Trophoblast cell (in vitro differentiated cells and primary cell): ENCODE measurements around the gene ATP2B3. TPM values are rescaled to one million over a fixed set of nuclear protein-coding genes. Genes with fewer than 3 reads are reported as not detected.
A peak's percentile ranks its signal among the peaks of the same experiment; 100 is the strongest.

Experiments
- DNase-seq, 2 donors: peaks; one replicate each; pipeline ENCODE4 v3.0.0-alpha.2; 2016
- H2AFZ ChIP-seq: 2 replicates; pipeline ENCODE4 v1.6.1; 2013; ENCODE audit warnings: low read length, moderate library complexity, mild to moderate bottlenecking; ENCODE audit not compliant: insufficient read depth, poor library complexity
- H2AK5ac ChIP-seq: 2 replicates; pipeline ENCODE4 v1.6.1; 2013; ENCODE audit warnings: mild to moderate bottlenecking, low read length
- H2BK120ac ChIP-seq: 2 replicates; pipeline ENCODE4 v1.6.1; 2013; ENCODE audit warnings: low read length, mild to moderate bottlenecking, moderate library complexity; ENCODE audit not compliant: insufficient read depth, poor library complexity
- H2BK12ac ChIP-seq: 2 replicates; pipeline ENCODE4 v1.6.1; 2013; ENCODE audit warnings: mild to moderate bottlenecking, low read length, moderate library complexity
- H2BK5ac ChIP-seq: 2 replicates; pipeline ENCODE4 v1.6.1; 2013; ENCODE audit warnings: low read length, low read depth, moderate library complexity, mild to moderate bottlenecking; ENCODE audit not compliant: poor library complexity
- H3K14ac ChIP-seq: 2 replicates; pipeline ENCODE4 v1.6.1; 2013; ENCODE audit warnings: mild to moderate bottlenecking, low read length
- H3K18ac ChIP-seq: 2 replicates; pipeline ENCODE4 v1.6.1; 2013; ENCODE audit warnings: mild to moderate bottlenecking, low read length
- H3K23ac ChIP-seq: 2 replicates; pipeline ENCODE4 v1.6.1; 2013; ENCODE audit warnings: low read length
- H3K27ac ChIP-seq: 2 replicates; pipeline ENCODE4 v1.5.1; 2013; ENCODE audit warnings: low read depth, mild to moderate bottlenecking, inconsistent platforms, low read length, moderate library complexity
- H3K27me3 ChIP-seq: 2 replicates; pipeline ENCODE4 v1.6.1; 2013; ENCODE audit warnings: inconsistent platforms, mild to moderate bottlenecking, low read length, moderate library complexity; ENCODE audit not compliant: insufficient read depth
- H3K36me3 ChIP-seq, 2 experiments: 1 replicate in 1 of 2; 2 replicates in 1 of 2; pipeline ENCODE4 v1.6.1; 2013; ENCODE audit warnings: low read length in 2 of 2, mild to moderate bottlenecking in 2 of 2, moderate library complexity in 1 of 2; ENCODE audit not compliant: insufficient read depth in 2 of 2, control insufficient read depth in 1 of 2
- H3K4ac ChIP-seq: 2 replicates; pipeline ENCODE4 v1.6.1; 2013; ENCODE audit warnings: low read depth, mild to moderate bottlenecking, low read length, moderate library complexity
- H3K4me1 ChIP-seq, 2 experiments: 1 replicate in 1 of 2; 2 replicates in 1 of 2; pipeline ENCODE4 v1.6.1; 2013; ENCODE audit warnings: low read length in 2 of 2, mild to moderate bottlenecking in 2 of 2, moderate library complexity in 1 of 2; ENCODE audit not compliant: insufficient read depth in 2 of 2, control insufficient read depth in 1 of 2
- H3K4me2 ChIP-seq: 2 replicates; pipeline ENCODE4 v1.6.1; 2013; ENCODE audit warnings: inconsistent platforms, mild to moderate bottlenecking, low read length, moderate library complexity
- H3K4me3 ChIP-seq: 2 replicates; pipeline ENCODE4 v1.5.1; 2013; ENCODE audit warnings: mild to moderate bottlenecking, low read depth, low read length, inconsistent platforms
- H3K79me1 ChIP-seq: one replicate; pipeline ENCODE4 v1.6.1; 2013; ENCODE audit warnings: low read length
- H3K79me2 ChIP-seq: 2 replicates; pipeline ENCODE4 v1.6.1; 2013; ENCODE audit warnings: low read length, mild to moderate bottlenecking; ENCODE audit not compliant: control insufficient read depth, insufficient read depth, poor library complexity
- H3K9ac ChIP-seq: 2 replicates; pipeline ENCODE4 v1.6.1; 2013; ENCODE audit warnings: mild to moderate bottlenecking, low read length
- H3K9me3 ChIP-seq: 2 replicates; pipeline ENCODE4 v1.6.1; 2013; ENCODE audit warnings: low read depth, mild to moderate bottlenecking, control low read depth, inconsistent platforms, low read length; ENCODE audit not compliant: insufficient read depth
- H4K12ac ChIP-seq: 2 replicates; pipeline ENCODE4 v1.6.1; 2013; ENCODE audit warnings: low read depth, mild to moderate bottlenecking, low read length, moderate library complexity
- H4K8ac ChIP-seq: 2 replicates; pipeline ENCODE4 v1.6.1; 2013; ENCODE audit warnings: low read depth, mild to moderate bottlenecking, low read length, moderate library complexity
- H4K91ac ChIP-seq: one replicate; pipeline ENCODE4 v1.6.1; 2013; ENCODE audit warnings: low read depth, mild to moderate bottlenecking, low read length, moderate library complexity
- WGBS: extraction: QIAGEN DNeasy Blood & Tissue Kit; methylation state at CpG from one replicate; pipeline ENCODE4 v1.1.7; 2013; ENCODE audit warnings: missing lambda C conversion rate; ENCODE audit not compliant: insufficient read length, insufficient coverage; ENCODE audit errors: extremely low coverage; 5-methylcytosine and 5-hydroxymethylcytosine counted together
- polyA plus RNA-seq: library from polyadenylated mRNA; stranded (reverse); fragments of 200-250 nt; gene quantifications from 2 replicates; pipeline ENCODE4 v1.2.3, GENCODE V29; 2013

The ATP2B3 gene
- polyA plus RNA-seq = 2.6 and 2.8 TPM in 2 replicates

DNA sequence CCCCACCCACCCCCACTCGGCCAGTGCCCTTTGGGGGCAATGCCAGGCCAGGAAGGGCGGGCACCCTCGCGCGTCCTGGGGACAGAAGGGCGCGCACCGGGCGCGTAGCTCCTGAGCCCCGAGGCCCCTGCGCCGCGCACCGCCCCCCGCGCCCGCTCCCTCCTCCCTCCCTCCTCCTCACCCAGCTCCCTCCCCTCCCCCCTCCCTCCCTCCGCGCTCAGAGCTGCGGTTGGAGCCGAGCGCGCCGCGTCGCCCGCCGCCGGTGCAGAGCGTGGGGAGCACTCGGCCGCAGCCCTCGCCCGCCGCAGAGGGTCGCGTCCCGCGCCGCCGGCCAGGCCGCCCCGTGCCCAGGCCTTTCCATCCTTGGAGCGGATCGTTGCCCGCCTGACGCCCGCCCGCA, at the start of gene ATP2B3:
ATP2B3 (plus strand) TSS at position 220 of the 400 bp plus-strand sequence. CDS start 18,606 bp downstream, outside the sequence.
- H3K36me3 ChIP-seq = no peaks in the 10 kb centered on the region
- H4K91ac ChIP-seq = no peak within 1 kb of the TSS
- H3K4me2 ChIP-seq = no peak within 1 kb of the TSS
- no peak within 1 kb of the TSS for H3K14ac ChIP-seq
- no peak within 1 kb of the TSS for H3K27ac ChIP-seq
- no peak within 1 kb of the TSS for H3K4me3 ChIP-seq
- H2AK5ac ChIP-seq = no peak within 1 kb of the TSS
- no peak within 1 kb of the TSS for H3K4ac ChIP-seq
- H3K27me3 ChIP-seq = peaks cover 9% of the 10 kb centered on the region
- H4K8ac ChIP-seq = no peak within 1 kb of the TSS
- no peaks in the 10 kb centered on the region for H3K4me1 ChIP-seq
- no peak within 1 kb of the TSS for H2AFZ ChIP-seq
- H2BK5ac ChIP-seq = no peak within 1 kb of the TSS
- H4K12ac ChIP-seq = no peak within 1 kb of the TSS
- H3K9ac ChIP-seq = no peak within 1 kb of the TSS
- no peak within 1 kb of the TSS for H2BK120ac ChIP-seq
- no CpG with 5 or more reads among the region's 50 CpGs for WGBS
- DNase-seq = no peak
- H3K9me3 ChIP-seq = peaks cover 2% of the 10 kb centered on the region
- no peak within 1 kb of the TSS for H3K23ac ChIP-seq
- no peaks in the 10 kb centered on the region for H3K79me2 ChIP-seq
- H2BK12ac ChIP-seq = no peak within 1 kb of the TSS
- H3K18ac ChIP-seq = no peak within 1 kb of the TSS
- H3K79me1 ChIP-seq = no peaks in the 10 kb centered on the region

DNA sequence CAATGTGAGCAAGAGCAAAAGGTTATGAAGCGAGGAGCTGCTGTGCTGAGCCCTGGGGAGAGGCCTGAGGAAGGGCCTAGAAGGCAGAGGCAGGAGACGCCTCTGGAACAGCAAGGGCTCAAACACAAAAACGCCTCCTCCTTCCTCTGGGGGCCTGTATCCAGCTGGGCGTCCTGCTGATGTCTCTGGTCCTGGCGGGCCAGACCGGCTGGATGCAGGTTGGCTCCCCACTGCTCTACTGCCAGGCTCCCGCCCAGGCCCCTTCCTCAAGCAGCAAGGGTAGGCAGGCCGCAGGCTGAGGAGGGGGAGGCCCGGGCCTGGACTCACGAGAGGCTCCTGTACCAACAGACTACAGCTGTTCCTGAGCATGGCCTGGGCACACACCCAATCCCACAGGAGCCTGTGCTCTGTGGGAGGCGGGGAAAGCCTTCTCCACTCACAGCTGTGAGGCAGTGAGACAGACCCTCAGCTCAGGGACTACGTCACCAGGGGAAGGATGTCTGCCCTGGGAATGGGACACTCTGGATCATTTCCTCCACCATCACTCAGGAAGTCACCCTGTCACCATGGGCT, 49.3 kb upstream of the ATP2B3 start:
- H4K91ac ChIP-seq = no peak overlapping the region
- H2BK12ac ChIP-seq = no peak overlapping the region
- H3K18ac ChIP-seq = no peak overlapping the region
- H3K4me1 ChIP-seq = peaks cover 6 to 7% of the 10 kb centered on the region in 2 experiments
- no peak overlapping the region for H3K14ac ChIP-seq
- H3K9me3 ChIP-seq = no peaks in the 10 kb centered on the region
- no peak overlapping the region for H3K23ac ChIP-seq
- H3K27me3 ChIP-seq = no peaks in the 10 kb centered on the region
- WGBS = no CpG with 5 or more reads among the region's 12 CpGs
- no peaks in the 10 kb centered on the region for H3K79me2 ChIP-seq
- H4K8ac ChIP-seq = no peak overlapping the region
- no peak overlapping the region for H2BK120ac ChIP-seq
- H3K4ac ChIP-seq = no peak overlapping the region
- H2AFZ ChIP-seq = no peak overlapping the region
- no peak overlapping the region for H4K12ac ChIP-seq
- peaks cover 2 to 5% of the 10 kb centered on the region in 2 experiments for H3K36me3 ChIP-seq
- no peak overlapping the region for H3K9ac ChIP-seq
- no peak overlapping the region for H3K27ac ChIP-seq
- H2BK5ac ChIP-seq = no peak overlapping the region
- no peak for DNase-seq
- H3K79me1 ChIP-seq = peaks cover 8% of the 10 kb centered on the region
- no peak overlapping the region for H3K4me3 ChIP-seq
- no peak overlapping the region for H2AK5ac ChIP-seq
- no peak overlapping the region for H3K4me2 ChIP-seq

DNA sequence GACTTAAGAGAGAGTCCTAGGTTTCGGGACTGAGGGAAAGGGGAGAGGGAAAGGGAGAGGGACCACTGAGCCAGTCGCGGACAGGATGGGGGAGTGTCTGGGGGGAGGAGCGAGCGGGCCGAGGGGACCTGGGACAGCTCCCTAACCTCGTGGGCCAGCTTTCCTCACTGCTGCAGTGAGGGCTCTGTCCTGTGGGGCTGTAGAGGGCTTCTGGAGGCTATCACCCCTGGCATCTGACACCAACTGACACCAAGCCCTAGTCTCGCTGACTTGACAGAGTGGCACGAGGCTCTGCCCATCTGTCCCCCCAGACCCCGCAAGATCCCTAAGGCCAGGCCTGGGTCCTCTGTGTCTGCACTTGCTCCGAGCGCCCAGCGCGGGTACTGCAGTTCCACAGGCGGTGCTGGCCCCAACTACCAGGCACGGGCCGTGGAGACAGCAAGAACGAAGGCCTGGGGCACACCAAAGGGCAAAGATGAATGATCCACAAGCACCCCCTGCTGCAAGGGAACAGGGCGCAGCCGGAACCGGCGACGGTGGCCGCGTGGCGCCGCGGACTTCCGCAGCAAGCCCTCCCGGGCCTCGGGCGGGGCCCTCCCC, 47.5 kb upstream of the ATP2B3 start:
- Histone ChIP-seq H3K23ac (no peak overlapping the region), H2AFZ (peak overlapping the region; percentile 59), H3K9ac (peak overlapping the region; percentile 75), H3K79me1 (peaks cover 12% of the 10 kb centered on the region), H3K9me3 (no peaks in the 10 kb centered on the region), H3K18ac (peak overlapping the region; percentile 50), H3K27ac (no peak overlapping the region), H4K12ac (peak overlapping the region; percentile 43), H3K4me3 (peak overlapping the region; percentile 85), H3K36me3 (peaks cover 0 to 5% of the 10 kb centered on the region in 2 experiments), H3K79me2 (no peaks in the 10 kb centered on the region), H3K4ac (peak overlapping the region; percentile 51), H3K4me1 (peaks cover 9 to 10% of the 10 kb centered on the region in 2 experiments), H2AK5ac (no peak overlapping the region), H3K14ac (no peak overlapping the region), H4K91ac (no peak overlapping the region), H2BK120ac (no peak overlapping the region), H3K27me3 (no peaks in the 10 kb centered on the region), H2BK5ac (no peak overlapping the region), H3K4me2 (peak overlapping the region; percentile 98), H4K8ac (peak overlapping the region; percentile 59), H2BK12ac (no peak overlapping the region)
- no peak for DNase-seq
- no CpG with 5 or more reads among the region's 32 CpGs for whole genome bisulfite sequencing

DNA sequence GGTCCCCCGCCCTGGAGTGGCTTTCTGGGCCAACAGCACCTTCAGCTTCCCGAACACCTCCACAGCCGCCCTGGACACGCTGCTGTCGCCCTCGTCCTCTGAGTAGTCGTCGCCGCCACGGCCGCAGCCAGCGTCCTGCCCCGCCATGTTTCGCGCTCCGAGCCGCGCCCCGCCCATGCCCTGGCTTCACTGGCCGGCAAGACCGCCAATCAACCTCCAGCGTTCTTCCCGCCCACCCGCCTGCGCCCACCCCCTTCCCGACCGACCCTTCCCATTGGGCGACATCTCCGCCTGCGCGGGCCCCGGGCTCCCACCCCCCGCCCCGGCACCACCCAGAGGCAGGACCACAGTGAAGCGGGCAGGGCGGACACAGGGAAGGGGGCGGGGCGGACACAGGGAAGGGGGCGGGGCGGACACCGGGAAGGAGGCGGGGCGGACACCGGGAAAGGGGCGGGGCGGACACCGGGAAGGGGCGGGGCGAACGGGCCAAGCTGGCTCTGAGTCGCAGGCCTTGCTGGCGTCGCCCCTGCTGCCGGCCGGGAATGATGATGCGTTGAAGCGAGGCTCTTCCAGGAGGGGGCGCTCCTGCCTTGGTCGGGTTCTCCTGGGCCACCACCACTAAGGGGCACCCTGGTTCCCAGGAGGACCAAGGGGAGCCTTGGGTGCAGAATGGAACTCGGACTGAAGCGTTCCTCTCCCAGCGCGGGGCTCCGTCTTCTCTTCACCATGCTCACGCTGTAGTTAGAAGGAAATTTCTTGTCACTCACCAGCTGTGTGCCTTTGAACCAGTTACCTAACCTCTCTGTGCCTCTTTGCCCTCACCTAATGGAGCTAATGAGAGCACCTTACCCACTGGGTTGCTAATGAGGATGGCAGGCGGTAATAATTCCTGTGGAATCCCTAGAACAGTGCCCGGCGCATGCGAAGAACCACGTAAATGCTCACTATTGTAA, 46.8 kb upstream of the ATP2B3 start, which contains the start of gene HAUS7:
HAUS7 (minus strand) TSS at position 166 of the 953 bp plus-strand sequence; CDS start at position 147, 19 bp downstream.
- Histone ChIP-seq H2BK5ac (no peak within 1 kb of the TSS), H3K36me3 (peaks cover 0 to 5% of the 10 kb centered on the region in 2 experiments), H3K27me3 (no peaks in the 10 kb centered on the region), H2AK5ac (no peak within 1 kb of the TSS), H2AFZ (peak within 1 kb of the TSS; percentile 59), H2BK120ac (peak within 1 kb of the TSS; percentile 11), H3K27ac (no peak within 1 kb of the TSS), H4K12ac (peak within 1 kb of the TSS; percentile 61), H3K79me2 (no peaks in the 10 kb centered on the region), H3K79me1 (peaks cover 15% of the 10 kb centered on the region), H2BK12ac (peak within 1 kb of the TSS; percentile 53), H4K91ac (peak within 1 kb of the TSS; percentile 39), H4K8ac (peak within 1 kb of the TSS; percentile 71), H3K14ac (peak within 1 kb of the TSS; percentile 33), H3K4me2 (peak within 1 kb of the TSS; percentile 98), H3K23ac (no peak within 1 kb of the TSS), H3K18ac (peak within 1 kb of the TSS; percentile 50), H3K4ac (peak within 1 kb of the TSS; percentile 51), H3K9me3 (no peaks in the 10 kb centered on the region), H3K4me3 (peak within 1 kb of the TSS; percentile 85), H3K4me1 (peaks cover 13 to 14% of the 10 kb centered on the region in 2 experiments), H3K9ac (peak within 1 kb of the TSS; percentile 75)
- no CpG with 5 or more reads among the region's 70 CpGs for WGBS
- peak; percentile 73 to 81 for DNase-seq
